GM12878 (cell line): ENCODE measurements around the gene RHOF.

ENCODE experiments used
- CTCF ChIP-seq, 3 experiments: IDR thresholded peaks in 2 of 3; conservative IDR thresholded peaks in 1 of 3; 2 replicates each; pipeline ENCODE4 v1.5.1; 2011; ENCODE audit warnings: low read depth in 3 of 3, low read length in 3 of 3, mild to moderate bottlenecking in 3 of 3, control low read depth in 2 of 3, moderate library complexity in 2 of 3, inconsistent platforms in 1 of 3, mixed read lengths in 1 of 3; ENCODE audit not compliant: control insufficient read depth in 2 of 3, insufficient read depth in 1 of 3; ENCODE audit errors: extremely low read depth in 1 of 3
- EED ChIP-seq: sonication (generic); IDR thresholded peaks from 2 replicates; pipeline ENCODE4 v1.6.1; 2016; ENCODE audit warnings: antibody characterized with exemption, low read depth
- MEF2A ChIP-seq: IDR thresholded peaks from 2 replicates; pipeline ENCODE4 v1.6.1; 2011; ENCODE audit warnings: low read depth, mild to moderate bottlenecking, low read length, moderate library complexity; ENCODE audit not compliant: insufficient read depth
- POLR2A ChIP-seq: IDR thresholded peaks from 2 replicates; pipeline ENCODE4 v1.6.1; 2011; ENCODE audit warnings: low read depth, mild to moderate bottlenecking, low read length
- ZBTB4 ChIP-seq: fragments of 450-650 bp; formaldehyde crosslinking; IDR thresholded peaks from 2 replicates; pipeline ENCODE4 v1.4.0; 2022; ENCODE audit warnings: mild to moderate bottlenecking, moderate library complexity
- ZNF384 ChIP-seq: IDR thresholded peaks from 2 replicates; pipeline ENCODE4 v1.6.1; 2012; ENCODE audit warnings: low read depth, mild to moderate bottlenecking, low read length, improper control_type of control experiment, borderline replicate concordance

GRCh38 chr12:121740847-121741246 lies 52.6 kb downstream of the RHOF start:
- TF ChIP-seq ZBTB4 (CRISPR knock-in tag) (no peak), MEF2A (no peak), CTCF (IDR thresholded peaks at IDR 0.05 in 2 of 3, conservative IDR thresholded peaks at IDR 0.05 in 1 of 3; ENCODE audit: control insufficient read depth in 2 of 3, extremely low read depth in 1 of 3, insufficient read depth in 1 of 3, low read depth in 3 of 3, low read length in 3 of 3) (no peak), POLR2A (no peak), ZNF384 (no peak), EED (no peak)
